K562 (cell line): Measurements from ENCODE around the gene PBXIP1. TPM values are rescaled to one million over a fixed set of nuclear protein-coding genes. Genes with fewer than 3 reads are reported as not detected.
A peak's percentile ranks its signal among the peaks of the same experiment; 100 is the strongest.

Experiments used
- BACH1 ChIP-seq: fragments of 200-800 bp; sonication (Bioruptor generic); IDR thresholded peaks from 2 replicates; pipeline ENCODE4 v1.6.1; 2016; ENCODE audit warnings: missing genetic modification characterization, missing compliant biosample characterization
- CBX3 ChIP-seq, 2 experiments: IDR thresholded peaks; 1 replicate in 1 of 2; 2 replicates in 1 of 2; pipeline ENCODE4 v1.6.1; 2012; ENCODE audit warnings: inconsistent platforms in 2 of 2, low read length in 2 of 2, borderline replicate concordance in 1 of 2, control low read depth in 1 of 2
- CHD1 ChIP-seq: fragments of 200-600 bp; sonication (generic); IDR thresholded peaks from one replicate; pipeline ENCODE4 v1.6.1; 2012; ENCODE audit warnings: mild to moderate bottlenecking, moderate library complexity, low read length, inconsistent platforms
- CTBP1 ChIP-seq: fragments of 450-650 bp; IDR thresholded peaks from 2 replicates; pipeline ENCODE4 v1.6.1; 2016; ENCODE audit warnings: borderline replicate concordance
- CUX1 ChIP-seq: fragments of 200-800 bp; sonication (Bioruptor generic); IDR thresholded peaks from 2 replicates; pipeline ENCODE4 v1.6.1; 2016; ENCODE audit warnings: missing genetic modification characterization, missing compliant biosample characterization
- MLLT1 ChIP-seq, 2 experiments: fragments of 450-650 bp; IDR thresholded peaks; 2 replicates each; pipeline ENCODE4 v1.6.1; 2016
- NR2C2 ChIP-seq, 2 experiments: fragments of 200-800 bp in 1 of 2; sonication (Bioruptor generic) in 1 of 2; sonication (generic) in 1 of 2; formaldehyde crosslinking in 1 of 2; IDR thresholded peaks; 2 replicates each; pipeline versions ENCODE4 v1.6.1 to v1.8.0; 2016 to 2022; ENCODE audit warnings: mild to moderate bottlenecking in 1 of 2, missing compliant biosample characterization in 1 of 2, missing genetic modification characterization in 1 of 2, missing genetic modification reagents in 1 of 2
- SMARCC2 ChIP-seq: fragments of 450-650 bp; IDR thresholded peaks from 2 replicates; pipeline ENCODE4 v1.6.1; 2017; ENCODE audit warnings: antibody characterized with exemption, moderate library complexity, mild to moderate bottlenecking, low read depth
- SOX6 ChIP-seq: fragments of 450-650 bp; IDR thresholded peaks from 2 replicates; pipeline ENCODE4 v1.6.1; 2014; ENCODE audit warnings: mild to moderate bottlenecking
- TBP ChIP-seq: optimal IDR thresholded peaks from 2 replicates; pipeline ENCODE3; 2011; ENCODE audit warnings: low read depth, low read length, improper control_type of control experiment
- ZNF444 ChIP-seq: fragments of 250-450 bp; sonication (Bioruptor Pico); IDR thresholded peaks from 2 replicates; pipeline ENCODE4 v1.4.0; 2020; ENCODE audit warnings: mild to moderate bottlenecking, moderate library complexity
- ZNF445 ChIP-seq: fragments of 250-450 bp; sonication (Bioruptor Pico); IDR thresholded peaks from 2 replicates; pipeline ENCODE4 v1.4.0; 2020; ENCODE audit warnings: low read depth, mild to moderate bottlenecking, moderate library complexity
- ZNF589 ChIP-seq: fragments of 200-800 bp; sonication (Bioruptor generic); IDR thresholded peaks from 2 replicates; pipeline ENCODE4 v1.6.1; 2016; ENCODE audit warnings: low read depth, missing genetic modification characterization, missing compliant biosample characterization
- ZNF592 ChIP-seq: fragments of 450-650 bp; IDR thresholded peaks from 2 replicates; pipeline ENCODE4 v1.6.1; 2017; ENCODE audit warnings: antibody characterized with exemption, mild to moderate bottlenecking
- polyA plus RNA-seq, 8 experiments: library from polyadenylated mRNA; depleted of rRNA in 4 of 8; stranded (reverse) in 5 of 8; unstranded in 3 of 8; fragments of >200 nt; fragmentation: Nextera tagmentation in 2 of 8; fragmentation: Illumina TruSeq in 1 of 8; extraction: Ambion mirVana in 2 of 8; extraction: Trizol in 1 of 8; gene quantifications; 2 replicates each; pipeline versions ENCODE4 v1.2.1 to v1.2.3, GENCODE V29; 2011 to 2014; ENCODE audit warnings: inconsistent platforms in 1 of 8, missing spikeins in 1 of 8
- total RNA-seq, 7 experiments: library from RNA; depleted of rRNA in 6 of 7; stranded (reverse); fragments of >200 nt in 6 of 7; fragmentation: Illumina TruSeq in 2 of 7; extraction: Trizol in 2 of 7; gene quantifications; 2 replicates each; pipeline versions ENCODE4 v1.2.1 to v1.2.3, GENCODE V29; 2011 to 2021; ENCODE audit warnings: low replicate concordance in 1 of 7

Gene PBXIP1
- total and polyA plus RNA-seq, 9 of the 15 experiments (the other 6 are each of a cell fraction or from before 2014, with no cell fraction given), result 0.13 to 8.3 (median 5.8) TPM

- TF ChIP-seq CBX3 (IDR thresholded peaks at IDR 0.05; ENCODE audit: borderline replicate concordance in 1 of 2, low read length in 2 of 2), result 0 out of 3 replicates have a peak, but pooled peaks of 1 of the 2 experiments have one; percentile 8
- TF ChIP-seq CUX1 (CRISPR knock-in tag), result 0 out of 2 replicates have a peak, but pooled peaks have one; percentile 47
- peak; percentile 52 for TF ChIP-seq TBP
- TF ChIP-seq ZNF444 (CRISPR knock-in tag), result no peak
- peak; percentile 74 for TF ChIP-seq ZNF592
- peak; percentile 72 for TF ChIP-seq CHD1
- TF ChIP-seq SOX6, result no peak
- 0 out of 2 replicates have a peak, but pooled peaks have one; percentile 36 for TF ChIP-seq ZNF589 (CRISPR knock-in tag)
- TF ChIP-seq ZNF445, result no peak
- 0 out of 4 replicates have a peak, but pooled peaks of 1 of the 2 experiments have one; percentile 34 for TF ChIP-seq MLLT1 (IDR thresholded peaks at IDR 0.05)
- TF ChIP-seq CTBP1, result peak; percentile 31; the same call in 1 of the 2 replicates
- TF ChIP-seq SMARCC2, result 0 out of 2 replicates have a peak, but pooled peaks have one; percentile 21
- peak; percentile 12; the same call in 1 of the 2 replicates for TF ChIP-seq BACH1 (tag)
- TF ChIP-seq NR2C2 (CRISPR knock-in tag; IDR thresholded peaks at IDR 0.05), result 0 out of 2 replicates have a peak, but pooled peaks have one; percentile 4
- no peak for TF ChIP-seq NR2C2 (tag; IDR thresholded peaks at IDR 0.05)
Measured at GRCh38 chr1:154972517-154973343, 16.8 kb upstream of the PBXIP1 start (continued).
